Measurements from ENCODE around the gene RPA3. TPM values are rescaled to one million over a fixed set of nuclear protein-coding genes. Genes with fewer than 3 reads are reported as not detected.
A peak's percentile ranks its signal among the peaks of the same experiment; 100 is the strongest.

The RPA3 gene
- 19.8 TPM for polyA plus RNA-seq (ENCODE audit: insufficient read length)

- no peak for DNase-seq (ENCODE audit: low read depth)
These were observed at the start of gene RPA3 for GRCh38 chr7:7718492-7718891. Gene RPA3, minus strand, starts transcription at chr7:7718607. Its CDS starts 78,189 bp downstream, at chr7:7640418.

- DNase-seq (ENCODE audit: low read depth), result no peak
These were observed 48.3 kb upstream of the RPA3 start for GRCh38 chr7:7766671-7767070.

- no peak for DNase-seq (ENCODE audit: low read depth)
These were observed 47.0 kb upstream of the RPA3 start for GRCh38 chr7:7765422-7765821.

- DNase-seq (ENCODE audit: low read depth), result no peak
These were observed 46.4 kb upstream of the RPA3 start for GRCh38 chr7:7764520-7765396.

GRCh38 chr7:7761974-7762779 lies 43.8 kb upstream of the RPA3 start:
- no peak for DNase-seq (ENCODE audit: low read depth)

GRCh38 chr7:7761340-7761973 lies 43.0 kb upstream of the RPA3 start:
- DNase-seq (ENCODE audit: low read depth), result peak; percentile 49

- no peak for DNase-seq (ENCODE audit: low read depth)
These were observed 39.2 kb upstream of the RPA3 start for GRCh38 chr7:7757576-7757975.

GRCh38 chr7:7756577-7756976 lies 38.2 kb upstream of the RPA3 start:
- DNase-seq (ENCODE audit: low read depth), result no peak

- no peak for DNase-seq (ENCODE audit: low read depth)
These were observed 33.1 kb upstream of the RPA3 start for GRCh38 chr7:7751243-7752092.

- DNase-seq (ENCODE audit: low read depth), result no peak
These were observed 32.3 kb upstream of the RPA3 start for GRCh38 chr7:7750571-7751242.

- no peak for DNase-seq (ENCODE audit: low read depth)
These were observed 28.1 kb upstream of the RPA3 start for GRCh38 chr7:7746458-7746857.

- DNase-seq (ENCODE audit: low read depth), result no peak
These were observed 27.6 kb upstream of the RPA3 start for GRCh38 chr7:7745966-7746365.

- DNase-seq (ENCODE audit: low read depth), result no peak
These were observed 26.9 kb upstream of the RPA3 start for GRCh38 chr7:7745258-7745657.

GRCh38 chr7:7742223-7742622 lies 23.8 kb upstream of the RPA3 start:
- no peak for DNase-seq (ENCODE audit: low read depth)

GRCh38 chr7:7740037-7740355 lies 21.6 kb upstream of the RPA3 start:
- DNase-seq (ENCODE audit: low read depth), result no peak

GRCh38 chr7:7739204-7740036 lies 21.0 kb upstream of the RPA3 start:
- no peak for DNase-seq (ENCODE audit: low read depth)

- DNase-seq (ENCODE audit: low read depth), result no peak
These were observed 20.2 kb upstream of the RPA3 start for GRCh38 chr7:7738622-7739021.

GRCh38 chr7:7738177-7738576 lies 19.8 kb upstream of the RPA3 start:
- DNase-seq (ENCODE audit: low read depth), result no peak

- no peak for DNase-seq (ENCODE audit: low read depth)
These were observed 19.3 kb upstream of the RPA3 start for GRCh38 chr7:7737674-7738073.

- DNase-seq (ENCODE audit: low read depth), result no peak
These were observed 18.3 kb upstream of the RPA3 start for GRCh38 chr7:7736671-7737070.

Data from forelimb muscle (tissue), 1 donor.